ENCODE measurements around the gene APOD. TPM values are rescaled to one million over a fixed set of nuclear protein-coding genes. Genes with fewer than 3 reads are reported as not detected.
"Not testable (repeated sequence)": the region's sequence is repeated elsewhere in the genome, so short reads cannot be mapped to it uniquely, and the experiment has no call there.

The APOD gene
- polyA plus RNA-seq, result 10 to 100 TPM in 2 of 4 donors, 1 to 10 TPM in 2; 2.9 to 64.2 (median 12.6) TPM
- long read RNA-seq, donor 1, result 0 reads
- long read RNA-seq, donor 2, partial matches to known transcripts, result 9 of 12 reads
- long read RNA-seq, donor 2, other reads (novel, unspliced or antisense), result 0 of 12 reads
- long read RNA-seq, donor 3, partial matches to known transcripts, result 21 of 24 reads
- long read RNA-seq, donor 3, other reads (novel, unspliced or antisense), result 0 of 24 reads
- long read RNA-seq, donor 4, result 0 reads
- long read RNA-seq, donor 5, partial matches to known transcripts, result 20 of 23 reads
- long read RNA-seq, donor 5, other reads (novel, unspliced or antisense), result 0 of 23 reads
- long read RNA-seq, donor 6, transcript APOD-201 (5 exons, 1,130 nt), result major isoform, 7 of 7 reads
- long read RNA-seq, donor 6, partial matches to known transcripts, result 0 of 7 reads
- long read RNA-seq, donor 6, other reads (novel, unspliced or antisense), result 0 of 7 reads
- long read RNA-seq, donor 7, result 0 reads
- long read RNA-seq, donor 8, partial matches to known transcripts, result 0 of 3 reads
- long read RNA-seq, donor 8, other reads (novel, unspliced or antisense), result 0 of 3 reads
- long read RNA-seq, donor 9, partial matches to known transcripts, result 0 of 2 reads
- long read RNA-seq, donor 9, other reads (novel, unspliced or antisense), result 0 of 2 reads
- long read RNA-seq, donor 10, transcript APOD-201 (5 exons, 1,130 nt), result major isoform, 21 of 41 reads
- long read RNA-seq, donor 10, partial matches to known transcripts, result 20 of 41 reads
- long read RNA-seq, donor 10, other reads (novel, unspliced or antisense), result 0 of 41 reads

- FAIRE-seq (no peak), DNase-seq (peak in 1 of 2 donors; percentile 59)
- 39 to 49% (median 42%) methylated on average over 16 of the region's 16 CpGs for WGBS, 3 donors
- peak within 1 kb of the TSS in 1 of 3 donors; percentile 73 for H3K27ac ChIP-seq (ENCODE audit: low read depth in 1 of 3, low read length in 2 of 3)
- H3K4me3 ChIP-seq (ENCODE audit: low read depth in 1 of 3, low read length in 3 of 3), result no peak within 1 kb of the TSS
- peaks cover 0 to 12% (median 0%) of the 10 kb centered on the region in 3 donors for H3K4me1 ChIP-seq (ENCODE audit: control insufficient read depth in 3 of 3, insufficient read depth in 2 of 3, low read depth in 1 of 3, low read length in 2 of 3)
- H3K36me3 ChIP-seq (ENCODE audit: control insufficient read depth in 3 of 3, insufficient read depth in 2 of 3, low read depth in 1 of 3, low read length in 3 of 3), result peaks cover 0 to 2% (median 0%) of the 10 kb centered on the region in 3 donors
- H3K27me3 ChIP-seq (ENCODE audit: control insufficient read depth in 3 of 3, insufficient read depth in 3 of 3, low read length in 3 of 3), result no peaks in the 10 kb centered on the region
- H3K9me3 ChIP-seq (ENCODE audit: control insufficient read depth in 2 of 2, insufficient read depth in 1 of 2, low read depth in 1 of 2, low read length in 1 of 2), result peaks cover 0 to 8% of the 10 kb centered on the region in 2 donors
Observed at GRCh38 chr3:195583831-195584542, at the start of gene APOD. Gene APOD (minus strand): TSS chr3:195583940. CDS start chr3:195579461, 4,479 bp downstream.

- not testable (repeated sequence) for H3K27me3 ChIP-seq (ENCODE audit: control insufficient read depth in 3 of 3, insufficient read depth in 3 of 3, low read length in 3 of 3); FAIRE-seq; H3K9me3 ChIP-seq (ENCODE audit: control insufficient read depth in 2 of 2, insufficient read depth in 1 of 2, low read depth in 1 of 2, low read length in 1 of 2); DNase-seq; H3K4me1 ChIP-seq (ENCODE audit: control insufficient read depth in 3 of 3, insufficient read depth in 2 of 3, low read depth in 1 of 3, low read length in 2 of 3); H3K36me3 ChIP-seq (ENCODE audit: control insufficient read depth in 3 of 3, insufficient read depth in 2 of 3, low read depth in 1 of 3, low read length in 3 of 3); H3K27ac ChIP-seq (ENCODE audit: low read depth in 1 of 3, low read length in 2 of 3); H3K4me3 ChIP-seq (ENCODE audit: low read depth in 1 of 3, low read length in 3 of 3)
- WGBS, 3 donors, result 48 to 65% (median 50%) methylated on average over 1 to 2 of the region's 3 CpGs
Observed at GRCh38 chr3:195633351-195633750, 49.6 kb upstream of the APOD start.

- H3K4me3 ChIP-seq (ENCODE audit: low read depth in 1 of 3, low read length in 3 of 3); H3K4me1 ChIP-seq (ENCODE audit: control insufficient read depth in 3 of 3, insufficient read depth in 2 of 3, low read depth in 1 of 3, low read length in 2 of 3); H3K36me3 ChIP-seq (ENCODE audit: control insufficient read depth in 3 of 3, insufficient read depth in 2 of 3, low read depth in 1 of 3, low read length in 3 of 3); H3K27me3 ChIP-seq (ENCODE audit: control insufficient read depth in 3 of 3, insufficient read depth in 3 of 3, low read length in 3 of 3); H3K9me3 ChIP-seq (ENCODE audit: control insufficient read depth in 2 of 2, insufficient read depth in 1 of 2, low read depth in 1 of 2, low read length in 1 of 2); DNase-seq; FAIRE-seq; H3K27ac ChIP-seq (ENCODE audit: low read depth in 1 of 3, low read length in 2 of 3): not testable (repeated sequence)
- 87 to 91% (median 90%) methylated on average over 16 to 19 of the region's 19 CpGs for WGBS, 3 donors
Observed at GRCh38 chr3:195632501-195633185, 48.9 kb upstream of the APOD start.

- not testable (repeated sequence) for H3K27ac ChIP-seq (ENCODE audit: low read depth in 1 of 3, low read length in 2 of 3); DNase-seq; FAIRE-seq; H3K9me3 ChIP-seq (ENCODE audit: control insufficient read depth in 2 of 2, insufficient read depth in 1 of 2, low read depth in 1 of 2, low read length in 1 of 2); H3K36me3 ChIP-seq (ENCODE audit: control insufficient read depth in 3 of 3, insufficient read depth in 2 of 3, low read depth in 1 of 3, low read length in 3 of 3); H3K4me3 ChIP-seq (ENCODE audit: low read depth in 1 of 3, low read length in 3 of 3); H3K27me3 ChIP-seq (ENCODE audit: control insufficient read depth in 3 of 3, insufficient read depth in 3 of 3, low read length in 3 of 3); H3K4me1 ChIP-seq (ENCODE audit: control insufficient read depth in 3 of 3, insufficient read depth in 2 of 3, low read depth in 1 of 3, low read length in 2 of 3)
- 92 to 95% (median 93%) methylated on average over 14 to 18 of the region's 20 CpGs for WGBS, 3 donors
Observed at GRCh38 chr3:195632046-195632445, 48.3 kb upstream of the APOD start.

- not testable (repeated sequence) for H3K27me3 ChIP-seq (ENCODE audit: control insufficient read depth in 3 of 3, insufficient read depth in 3 of 3, low read length in 3 of 3); H3K9me3 ChIP-seq (ENCODE audit: control insufficient read depth in 2 of 2, insufficient read depth in 1 of 2, low read depth in 1 of 2, low read length in 1 of 2); H3K4me1 ChIP-seq (ENCODE audit: control insufficient read depth in 3 of 3, insufficient read depth in 2 of 3, low read depth in 1 of 3, low read length in 2 of 3); H3K36me3 ChIP-seq (ENCODE audit: control insufficient read depth in 3 of 3, insufficient read depth in 2 of 3, low read depth in 1 of 3, low read length in 3 of 3); DNase-seq; H3K4me3 ChIP-seq (ENCODE audit: low read depth in 1 of 3, low read length in 3 of 3); H3K27ac ChIP-seq (ENCODE audit: low read depth in 1 of 3, low read length in 2 of 3); FAIRE-seq
- WGBS, 3 donors, result 93 to 100% (median 97%) methylated on average over 8 to 11 of the region's 13 CpGs
Observed at GRCh38 chr3:195630938-195631495, 47.3 kb upstream of the APOD start.

- H3K4me1 ChIP-seq (ENCODE audit: control insufficient read depth in 3 of 3, insufficient read depth in 2 of 3, low read depth in 1 of 3, low read length in 2 of 3); H3K27me3 ChIP-seq (ENCODE audit: control insufficient read depth in 3 of 3, insufficient read depth in 3 of 3, low read length in 3 of 3); FAIRE-seq; DNase-seq; H3K4me3 ChIP-seq (ENCODE audit: low read depth in 1 of 3, low read length in 3 of 3); H3K9me3 ChIP-seq (ENCODE audit: control insufficient read depth in 2 of 2, insufficient read depth in 1 of 2, low read depth in 1 of 2, low read length in 1 of 2); H3K27ac ChIP-seq (ENCODE audit: low read depth in 1 of 3, low read length in 2 of 3); H3K36me3 ChIP-seq (ENCODE audit: control insufficient read depth in 3 of 3, insufficient read depth in 2 of 3, low read depth in 1 of 3, low read length in 3 of 3): not testable (repeated sequence)
- 76 to 83% (median 80%) methylated on average over 17 to 24 of the region's 32 CpGs for WGBS, 3 donors
Observed at GRCh38 chr3:195630086-195630917, 46.6 kb upstream of the APOD start.

- DNase-seq; H3K4me3 ChIP-seq (ENCODE audit: low read depth in 1 of 3, low read length in 3 of 3); FAIRE-seq; H3K36me3 ChIP-seq (ENCODE audit: control insufficient read depth in 3 of 3, insufficient read depth in 2 of 3, low read depth in 1 of 3, low read length in 3 of 3); H3K4me1 ChIP-seq (ENCODE audit: control insufficient read depth in 3 of 3, insufficient read depth in 2 of 3, low read depth in 1 of 3, low read length in 2 of 3); H3K27me3 ChIP-seq (ENCODE audit: control insufficient read depth in 3 of 3, insufficient read depth in 3 of 3, low read length in 3 of 3); H3K27ac ChIP-seq (ENCODE audit: low read depth in 1 of 3, low read length in 2 of 3); H3K9me3 ChIP-seq (ENCODE audit: control insufficient read depth in 2 of 2, insufficient read depth in 1 of 2, low read depth in 1 of 2, low read length in 1 of 2): not testable (repeated sequence)
- 84 to 94% (median 85%) methylated on average over 4 to 5 of the region's 7 CpGs for WGBS, 3 donors
Observed at GRCh38 chr3:195629682-195630081, 45.9 kb upstream of the APOD start.
